Body of pancreas (tissue), 4 donors: Measurements from ENCODE around the gene GNPTG.

Experiments
- CTCF ChIP-seq, 7 experiments: fragments of 450-650 bp in 4 of 7; fragments of 200-600 bp in 3 of 7; sonication (generic) in 3 of 7; IDR thresholded peaks; one replicate each; pipeline ENCODE4 v1.5.1; 2016 to 2019; ENCODE audit warnings: antibody characterized with exemption in 7 of 7
- POLR2A ChIP-seq, 3 donors: fragments of 450-650 bp; IDR thresholded peaks; one replicate each; pipeline ENCODE4 v1.6.1; 2016; ENCODE audit warnings: antibody characterized with exemption in 3 of 3, mild to moderate bottlenecking in 2 of 3

- no peak for TF ChIP-seq CTCF (IDR thresholded peaks at IDR 0.05)
- TF ChIP-seq POLR2A (IDR thresholded peaks at IDR 0.05): no peak
Measured at GRCh38 chr16:1333854-1334700, 17.7 kb upstream of the GNPTG start.
